Liver (tissue), 9 donors: Measurements from ENCODE around the gene NKRF. TPM values are rescaled to one million over a fixed set of nuclear protein-coding genes. Genes with fewer than 3 reads are reported as not detected.

ENCODE experiments used
- DNase-seq: peaks from one replicate; pipeline ENCODE4 v3.0.0-alpha.2; 2017; ENCODE audit warnings: low spot score
- H3K27ac ChIP-seq, 2 donors: one replicate each; pipeline ENCODE4 v1.7.0; 2013; ENCODE audit warnings: inconsistent platforms in 2 of 2, low read length in 2 of 2, control low read depth in 1 of 2, low read depth in 1 of 2, mild to moderate bottlenecking in 1 of 2
- H3K27me3 ChIP-seq, 4 donors: one replicate each; pipeline versions ENCODE4 v1.6.1 to v1.7.0; 2013; ENCODE audit warnings: low read length in 3 of 4, inconsistent platforms in 1 of 4, mild to moderate bottlenecking in 1 of 4, moderate library complexity in 1 of 4; ENCODE audit not compliant: control insufficient read depth in 4 of 4, insufficient read depth in 4 of 4
- H3K36me3 ChIP-seq, 4 donors: one replicate each; pipeline versions ENCODE4 v1.6.1 to v1.7.0; 2013; ENCODE audit warnings: low read length in 3 of 4, mild to moderate bottlenecking in 3 of 4, low read depth in 1 of 4, moderate library complexity in 1 of 4; ENCODE audit not compliant: control insufficient read depth in 4 of 4, insufficient read depth in 3 of 4
- H3K4me1 ChIP-seq, 4 donors: one replicate each; pipeline versions ENCODE4 v1.6.1 to v1.7.0; 2013; ENCODE audit warnings: low read length in 3 of 4, mild to moderate bottlenecking in 3 of 4, moderate library complexity in 1 of 4; ENCODE audit not compliant: control insufficient read depth in 4 of 4, insufficient read depth in 4 of 4
- H3K4me3 ChIP-seq, 3 donors: one replicate each; pipeline versions ENCODE4 v1.6.1 to v1.7.0; 2013; ENCODE audit warnings: low read length in 3 of 3, control low read depth in 1 of 3, low read depth in 1 of 3, mild to moderate bottlenecking in 1 of 3
- H3K9ac ChIP-seq, 2 donors: one replicate each; pipeline ENCODE4 v1.7.0; 2013; ENCODE audit warnings: low read length in 2 of 2, mild to moderate bottlenecking in 2 of 2, moderate library complexity in 2 of 2, control low read depth in 1 of 2, low read depth in 1 of 2
- H3K9me3 ChIP-seq, 4 donors: one replicate each; pipeline versions ENCODE4 v1.6.1 to v1.7.0; 2013; ENCODE audit warnings: low read length in 3 of 4; ENCODE audit not compliant: control insufficient read depth in 4 of 4
- ATF3 ChIP-seq: IDR thresholded peaks from 2 replicates; pipeline ENCODE4 v1.6.1; 2016; ENCODE audit warnings: antibody characterized with exemption
- CTCF ChIP-seq: fragments of 150-350 bp; IDR thresholded peaks from 2 replicates; pipeline ENCODE4 v1.5.1; 2017; ENCODE audit warnings: improper control_type of control experiment, low read depth, low read length; ENCODE audit not compliant: missing input control
- EGR1 ChIP-seq, 2 donors: IDR thresholded peaks; 2 replicates each; pipeline ENCODE4 v1.6.1; 2016 to 2018; ENCODE audit warnings: antibody characterized with exemption in 2 of 2, low read depth in 2 of 2
- FOXA1 ChIP-seq: IDR thresholded peaks from 2 replicates; pipeline ENCODE4 v1.6.1; 2016; ENCODE audit warnings: antibody characterized with exemption
- FOXA2 ChIP-seq: IDR thresholded peaks from 2 replicates; pipeline ENCODE4 v1.6.1; 2016; ENCODE audit warnings: antibody characterized with exemption
- GABPA ChIP-seq, 2 donors: IDR thresholded peaks in 1 of 2; conservative IDR thresholded peaks in 1 of 2; 2 replicates each; pipeline ENCODE4 v1.6.1; 2016; ENCODE audit warnings: antibody characterized with exemption in 2 of 2, mild to moderate bottlenecking in 1 of 2, moderate library complexity in 1 of 2
- HNF4A ChIP-seq, 2 donors: conservative IDR thresholded peaks; 2 replicates each; pipeline ENCODE4 v1.6.1; 2016; ENCODE audit warnings: antibody characterized with exemption in 2 of 2, mild to moderate bottlenecking in 2 of 2
- HNF4G ChIP-seq: IDR thresholded peaks from 2 replicates; pipeline ENCODE4 v1.6.1; 2016; ENCODE audit warnings: antibody characterized with exemption
- JUND ChIP-seq, 2 donors: IDR thresholded peaks; 2 replicates each; pipeline ENCODE4 v1.6.1; 2016; ENCODE audit warnings: antibody characterized with exemption in 2 of 2
- MAX ChIP-seq: IDR thresholded peaks from 2 replicates; pipeline ENCODE4 v1.6.1; 2016; ENCODE audit warnings: antibody characterized with exemption
- RAD21 ChIP-seq, 2 donors: IDR thresholded peaks; 2 replicates each; pipeline ENCODE4 v1.6.1; 2016; ENCODE audit warnings: antibody characterized with exemption in 2 of 2, mild to moderate bottlenecking in 2 of 2
- REST ChIP-seq: IDR thresholded peaks from 2 replicates; pipeline ENCODE4 v1.6.1; 2016; ENCODE audit warnings: antibody characterized with exemption, mild to moderate bottlenecking
- RXRA ChIP-seq, 2 donors: IDR thresholded peaks; 2 replicates each; pipeline ENCODE4 v1.6.1; 2017 to 2018; ENCODE audit warnings: antibody characterized with exemption in 2 of 2, mild to moderate bottlenecking in 1 of 2
- SP1 ChIP-seq: IDR thresholded peaks from 2 replicates; pipeline ENCODE4 v1.6.1; 2018; ENCODE audit warnings: antibody characterized with exemption, mild to moderate bottlenecking
- TAF1 ChIP-seq: conservative IDR thresholded peaks from 2 replicates; pipeline ENCODE4 v1.6.1; 2016; ENCODE audit warnings: antibody characterized with exemption, mild to moderate bottlenecking
- YY1 ChIP-seq: IDR thresholded peaks from 2 replicates; pipeline ENCODE4 v1.6.1; 2016; ENCODE audit warnings: antibody characterized with exemption, mild to moderate bottlenecking
- ZBTB33 ChIP-seq: IDR thresholded peaks from 2 replicates; pipeline ENCODE4 v1.6.1; 2016; ENCODE audit warnings: antibody characterized with exemption
- WGBS: extraction: QIAGEN DNeasy Blood & Tissue Kit; methylation state at CpG from one replicate; pipeline ENCODE4 v1.1.7; 2013; 5-methylcytosine and 5-hydroxymethylcytosine counted together
- polyA plus RNA-seq, 2 donors: library from polyadenylated mRNA; stranded (reverse) in 1 of 2; unstranded in 1 of 2; fragments of 200-250 nt in 1 of 2; fragments of >200 nt in 1 of 2; fragmentation: Nextera tagmentation in 1 of 2; extraction: Ambion mirVana in 1 of 2; gene quantifications; one replicate each; pipeline versions ENCODE4 v1.2.1 to v1.2.3, GENCODE V29; 2013 to 2015
- total RNA-seq, 2 donors: library from RNA; depleted of rRNA; stranded (reverse); fragments of >200 nt; gene quantifications; one replicate each; pipeline ENCODE4 v1.2.3, GENCODE V29; 2014
- donor health status: healthy.
- donor health status: healthy.
- donor health status: healthy.
- donor health status: healthy.
- donor health status: healthy.

NKRF gene
- total and polyA plus RNA-seq, 4 donors = 1.3 to 3.4 (median 3.0) TPM

GRCh38 chrX:119573840-119574393 is 32.3 kb downstream of the NKRF start:
- peak; percentile 33 for DNase-seq
- H3K9ac ChIP-seq = peak overlapping the region; percentile 36 to 77
- no peaks in the 10 kb centered on the region for H3K27me3 ChIP-seq
- no peaks in the 10 kb centered on the region for H3K9me3 ChIP-seq
- peak overlapping the region; percentile 82 to 83 for H3K27ac ChIP-seq
- peaks cover 2 to 12% (median 9%) of the 10 kb centered on the region in 4 donors for H3K4me1 ChIP-seq
- peaks cover 0 to 2% (median 0%) of the 10 kb centered on the region in 4 donors for H3K36me3 ChIP-seq
- WGBS = under 1% methylated on average over 30 of the region's 30 CpGs
- TF ChIP-seq JUND (IDR thresholded peaks at IDR 0.05) = no peak
- no peak for TF ChIP-seq GABPA (IDR thresholded peaks at IDR 0.05 in 1 of 2, conservative IDR thresholded peaks at IDR 0.05 in 1 of 2)
- TF ChIP-seq REST = no peak
- no peak for TF ChIP-seq HNF4A (conservative IDR thresholded peaks at IDR 0.05)
- no peak for TF ChIP-seq EGR1 (IDR thresholded peaks at IDR 0.05; ENCODE audit: low read depth in 2 of 2)
- no peak for TF ChIP-seq ATF3
- peak; percentile 6 for TF ChIP-seq TAF1
- TF ChIP-seq HNF4G = no peak
- no peak for TF ChIP-seq MAX
- TF ChIP-seq FOXA1 = no peak
- no peak for TF ChIP-seq SP1
- TF ChIP-seq ZBTB33 = no peak
- TF ChIP-seq RAD21 (IDR thresholded peaks at IDR 0.05) = no peak
- no peak for TF ChIP-seq CTCF
- peak; percentile 16 for TF ChIP-seq YY1
- peak overlapping the region; percentile 53 to 87 (median 66) for H3K4me3 ChIP-seq

GRCh38 chrX:119573222-119573621 is 33.0 kb downstream of the NKRF start:
- H3K9ac ChIP-seq = peak overlapping the region; percentile 36 to 53
- peaks cover 0 to 2% (median 0%) of the 10 kb centered on the region in 4 donors for H3K36me3 ChIP-seq
- TF ChIP-seq REST (no peak), FOXA2 (no peak), RXRA (IDR thresholded peaks at IDR 0.05) (no peak)
- 72% methylated on average over 3 of the region's 3 CpGs for WGBS
- H3K9me3 ChIP-seq = no peaks in the 10 kb centered on the region
- no peak for DNase-seq
- peak overlapping the region in 2 of 3 donors; percentile 66 to 87 for H3K4me3 ChIP-seq
- H3K27ac ChIP-seq = peak overlapping the region in 1 of 2 donors; percentile 82
- H3K4me1 ChIP-seq = peaks cover 2 to 12% (median 9%) of the 10 kb centered on the region in 4 donors
- H3K27me3 ChIP-seq = no peaks in the 10 kb centered on the region
